Testis (tissue), 2 donors: ENCODE results near the gene TREH.

ENCODE experiments used
- CTCF ChIP-seq, 3 experiments: fragments of 450-650 bp in 2 of 3; fragments of 200-600 bp in 1 of 3; sonication (generic) in 1 of 3; IDR thresholded peaks; one replicate each; pipeline ENCODE4 v1.5.1; 2016 to 2019; ENCODE audit warnings: antibody characterized with exemption in 3 of 3, mild to moderate bottlenecking in 2 of 3, moderate library complexity in 1 of 3
- POLR2A ChIP-seq: fragments of 450-650 bp; IDR thresholded peaks from one replicate; pipeline ENCODE4 v1.6.1; 2017; ENCODE audit warnings: antibody characterized with exemption, mild to moderate bottlenecking, moderate library complexity

- TF ChIP-seq CTCF (IDR thresholded peaks at IDR 0.05), result no peak
- TF ChIP-seq POLR2A, result no peak
Observed at GRCh38 chr11:118671254-118671653, 8.2 kb downstream of the TREH start.
